ENCODE data around the gene HDAC6.
A peak's percentile ranks its signal among the peaks of the same experiment; 100 is the strongest.
"Not testable (repeated sequence)": the region's sequence is repeated elsewhere in the genome, so short reads cannot be mapped to it uniquely, and the experiment has no call there.

Gene HDAC6

DNA sequence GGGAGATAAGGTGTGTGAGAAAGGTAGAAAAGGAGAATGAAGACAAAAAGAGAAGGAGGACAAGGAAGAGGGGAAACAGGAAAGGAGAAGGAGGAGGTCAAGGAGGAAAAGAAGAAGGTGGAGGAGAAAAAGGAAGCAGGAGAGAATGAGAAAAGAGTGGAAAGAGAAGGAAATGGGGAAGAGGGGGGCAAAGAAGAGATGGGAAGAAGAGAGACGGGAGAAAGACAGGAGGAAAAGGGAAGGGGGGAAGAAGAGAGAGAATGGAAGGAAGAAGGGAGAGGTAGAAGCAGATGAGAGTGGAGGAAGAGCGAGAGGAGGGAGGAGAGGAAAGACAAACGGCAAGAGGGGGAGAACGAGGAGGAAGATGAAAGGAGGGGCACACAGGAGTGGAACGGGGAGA is 11.4 kb upstream of the HDAC6 start:
- DNase-seq: no peak

DNA sequence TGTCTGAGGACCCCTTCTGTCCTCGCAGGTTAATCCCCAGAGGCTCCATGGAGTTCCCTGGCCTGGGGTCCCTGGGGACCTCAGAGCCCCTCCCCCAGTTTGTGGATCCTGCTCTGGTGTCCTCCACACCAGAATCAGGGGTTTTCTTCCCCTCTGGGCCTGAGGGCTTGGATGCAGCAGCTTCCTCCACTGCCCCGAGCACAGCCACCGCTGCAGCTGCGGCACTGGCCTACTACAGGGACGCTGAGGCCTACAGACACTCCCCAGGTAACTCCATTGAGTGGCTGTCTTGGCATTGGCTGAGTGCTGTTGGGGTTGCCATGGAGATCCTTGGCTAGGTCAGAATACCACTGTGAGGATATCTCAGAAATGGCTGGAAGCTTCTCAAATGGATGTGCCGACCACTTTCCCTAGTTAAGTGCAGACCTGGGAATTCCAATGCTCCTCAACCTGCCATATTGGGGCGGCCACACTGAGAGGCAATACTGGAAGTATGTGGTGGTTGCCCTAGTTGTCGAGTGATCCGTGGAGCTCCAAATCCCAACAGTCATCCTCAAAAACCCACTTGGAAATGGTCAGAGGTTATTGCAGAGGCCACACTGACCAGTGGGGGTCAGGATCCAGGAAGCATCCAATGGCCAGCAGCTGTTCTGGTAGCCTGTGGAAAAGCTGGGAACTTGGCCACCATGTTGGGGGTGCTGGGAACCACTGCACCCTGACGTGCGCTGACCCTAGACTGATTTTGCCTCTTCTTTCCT is 10.6 kb upstream of the HDAC6 start:
- no peak for DNase-seq

DNA sequence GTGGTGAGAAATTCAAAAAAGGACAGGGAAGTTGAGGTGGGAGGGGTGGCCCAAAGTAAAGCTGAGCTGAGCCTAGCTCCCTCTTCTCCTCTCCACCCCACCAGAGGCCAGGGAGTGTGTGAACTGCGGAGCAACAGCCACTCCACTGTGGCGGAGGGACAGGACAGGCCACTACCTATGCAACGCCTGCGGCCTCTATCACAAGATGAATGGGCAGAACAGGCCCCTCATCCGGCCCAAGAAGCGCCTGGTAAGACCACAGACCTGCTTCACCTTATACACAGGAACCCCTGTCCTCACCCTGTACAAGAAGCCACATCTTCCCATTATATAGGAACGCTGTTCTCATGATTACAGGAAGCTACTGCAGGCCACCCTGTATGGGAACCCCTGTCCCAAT is 9.6 kb upstream of the HDAC6 start:
- DNase-seq: no peak

DNA sequence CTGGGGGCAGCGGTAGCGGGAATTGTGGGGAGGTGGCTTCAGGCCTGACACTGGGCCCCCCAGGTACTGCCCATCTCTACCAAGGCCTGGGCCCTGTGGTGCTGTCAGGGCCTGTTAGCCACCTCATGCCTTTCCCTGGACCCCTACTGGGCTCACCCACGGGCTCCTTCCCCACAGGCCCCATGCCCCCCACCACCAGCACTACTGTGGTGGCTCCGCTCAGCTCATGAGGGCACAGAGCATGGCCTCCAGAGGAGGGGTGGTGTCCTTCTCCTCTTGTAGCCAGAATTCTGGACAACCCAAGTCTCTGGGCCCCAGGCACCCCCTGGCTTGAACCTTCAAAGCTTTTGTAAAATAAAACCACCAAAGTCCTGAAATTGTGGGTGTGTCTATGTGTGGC is 7.9 kb upstream of the HDAC6 start:
- DNase-seq: no peak

DNA sequence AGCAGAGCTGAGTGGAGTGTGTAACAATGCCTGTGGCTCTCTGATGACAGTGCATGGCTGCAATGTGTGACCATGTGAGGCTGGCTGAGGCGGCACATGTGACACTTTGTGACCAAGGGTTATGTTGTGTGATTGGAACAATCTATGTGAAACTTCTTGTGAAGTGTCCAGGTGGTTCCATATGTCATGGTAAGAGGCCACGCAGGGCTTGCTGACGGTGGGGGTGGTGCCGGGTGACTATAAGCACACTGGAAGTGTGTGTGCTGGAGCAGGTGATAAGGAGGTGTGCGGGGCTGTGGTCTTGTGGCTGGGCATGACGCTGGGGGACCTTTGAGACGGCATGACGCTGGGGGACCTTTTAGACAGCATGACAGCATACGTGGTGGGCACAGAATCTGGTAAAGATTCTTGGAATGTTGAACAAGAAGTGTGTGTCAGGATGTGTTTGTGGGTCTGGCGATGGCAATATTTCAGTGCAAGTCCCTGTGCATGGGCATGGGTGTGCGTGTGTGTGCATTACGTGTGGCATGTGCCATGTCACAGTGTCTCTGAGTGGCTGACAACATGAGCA is 7.4 kb upstream of the HDAC6 start:
- no peak for DNase-seq

DNA sequence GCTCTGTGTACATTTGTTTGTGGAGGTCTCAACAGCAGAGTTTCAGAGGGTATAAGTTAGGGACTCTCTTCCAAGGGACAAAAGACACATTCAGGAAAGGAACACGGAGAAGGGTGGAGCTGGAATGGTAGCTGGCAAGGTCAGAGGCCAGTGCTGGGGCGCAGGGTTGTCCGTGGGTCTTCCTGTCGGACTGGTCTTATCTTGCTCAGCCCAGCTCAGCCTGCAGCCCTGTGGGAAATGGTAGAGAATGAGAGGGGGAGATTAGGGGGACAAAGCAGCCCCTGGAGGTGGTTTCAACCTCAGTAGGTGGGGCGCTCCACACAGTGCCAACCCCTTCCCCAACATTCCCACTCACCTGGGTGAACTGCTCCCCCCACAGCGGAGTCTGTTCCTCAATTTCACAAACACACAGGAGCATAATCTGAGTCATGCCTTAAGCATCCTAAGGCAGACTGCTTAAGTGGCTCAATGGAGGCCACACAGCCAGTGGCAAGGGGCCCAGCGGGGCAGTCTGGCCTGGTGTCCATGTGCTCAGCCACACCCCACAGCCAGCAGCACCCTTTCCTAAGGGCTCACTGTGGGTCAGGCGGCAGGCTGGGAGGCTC is 6.9 kb upstream of the HDAC6 start:
- DNase-seq: peak; percentile 9

DNA sequence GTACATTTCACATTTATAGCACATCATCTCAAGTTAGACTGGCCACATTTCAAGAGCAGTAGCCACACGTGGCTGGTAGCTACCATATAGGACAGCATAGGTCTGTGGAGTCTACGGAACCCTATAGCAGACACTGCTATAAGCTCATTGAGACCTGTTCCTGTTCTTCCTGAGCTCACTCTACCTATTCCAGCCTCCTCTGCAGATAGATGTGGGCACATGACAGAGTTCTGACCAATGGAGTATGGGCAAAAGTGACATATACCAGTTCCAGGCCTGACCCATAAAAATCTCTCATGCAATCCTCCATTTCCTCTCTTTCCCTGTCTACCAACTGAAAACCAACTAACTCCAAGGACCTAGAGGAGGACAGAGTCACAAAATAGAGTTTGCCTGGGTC is 3.5 kb upstream of the HDAC6 start:
- DNase-seq: no peak

DNA sequence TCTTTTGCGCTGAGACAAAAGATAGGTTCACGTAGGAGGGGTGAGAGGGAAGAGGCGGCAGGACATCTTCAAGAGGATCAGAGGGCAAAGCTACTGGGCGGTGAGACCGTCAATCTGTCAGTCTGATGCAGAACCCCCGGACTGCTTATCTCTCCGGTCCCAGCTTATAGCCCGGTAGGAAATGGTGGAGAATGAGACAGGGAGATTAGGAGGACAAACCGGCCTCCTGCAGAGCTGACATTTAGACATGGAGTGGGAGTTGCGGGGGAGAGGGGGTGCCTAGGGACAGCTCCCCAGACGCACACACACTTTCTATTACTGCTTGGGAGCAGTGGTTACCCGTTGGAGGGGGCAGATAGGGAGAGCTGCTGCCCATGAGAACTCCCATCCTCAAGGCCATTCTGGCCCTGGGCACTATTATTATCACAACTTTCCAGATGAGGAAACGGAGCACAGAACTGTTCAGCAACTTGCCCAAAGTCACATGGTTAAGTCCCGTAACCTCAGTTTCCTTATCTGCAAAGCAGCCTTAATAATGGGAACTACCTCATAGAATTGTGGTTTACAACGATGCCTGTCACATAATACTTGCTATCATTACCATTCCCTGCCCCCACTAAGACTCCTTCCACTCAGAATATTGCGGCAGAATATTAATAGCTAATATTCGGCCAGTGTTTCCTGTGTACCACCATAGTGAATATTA is 1.1 kb upstream of the HDAC6 start:
- DNase-seq: no peak

DNA sequence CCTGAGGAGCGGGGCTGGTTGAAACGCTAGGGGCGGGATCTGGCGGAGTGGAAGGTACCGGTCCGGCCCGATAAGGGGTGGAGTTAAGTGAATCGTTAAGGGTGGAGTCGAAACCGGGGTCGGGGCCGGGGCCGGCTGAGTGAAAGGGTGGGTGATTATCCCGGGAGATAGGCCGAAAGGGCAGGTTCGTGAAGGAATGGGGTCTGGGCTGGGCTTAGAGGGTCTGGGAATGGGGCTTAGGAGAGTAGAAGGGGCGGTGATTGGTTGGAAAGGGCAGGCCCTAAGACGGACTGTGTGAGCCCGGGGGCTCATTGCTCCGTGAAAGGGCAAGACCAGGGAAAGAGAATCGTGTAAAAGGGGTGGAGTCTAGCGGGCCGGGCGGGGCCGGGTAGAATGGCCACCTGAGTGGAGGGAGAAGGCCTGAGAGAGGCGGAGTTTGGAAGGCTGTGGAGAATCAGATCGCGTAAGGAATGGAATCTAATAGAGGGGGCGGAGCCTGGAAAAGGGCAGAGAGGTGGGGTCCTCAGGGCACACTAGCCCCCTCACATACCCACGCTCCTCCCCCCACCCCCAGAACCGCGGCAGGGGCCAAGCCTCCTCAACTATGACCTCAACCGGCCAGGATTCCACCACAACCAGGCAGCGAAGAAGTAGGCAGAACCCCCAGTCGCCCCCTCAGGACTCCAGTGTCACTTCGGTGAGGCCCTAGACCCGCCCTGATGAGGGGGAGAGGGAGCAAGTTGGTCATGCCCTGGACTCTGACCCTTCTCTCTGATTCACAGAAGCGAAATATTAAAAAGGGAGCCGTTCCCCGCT is 430 bp downstream of the HDAC6 start:
- peak; percentile 76 for DNase-seq

DNA sequence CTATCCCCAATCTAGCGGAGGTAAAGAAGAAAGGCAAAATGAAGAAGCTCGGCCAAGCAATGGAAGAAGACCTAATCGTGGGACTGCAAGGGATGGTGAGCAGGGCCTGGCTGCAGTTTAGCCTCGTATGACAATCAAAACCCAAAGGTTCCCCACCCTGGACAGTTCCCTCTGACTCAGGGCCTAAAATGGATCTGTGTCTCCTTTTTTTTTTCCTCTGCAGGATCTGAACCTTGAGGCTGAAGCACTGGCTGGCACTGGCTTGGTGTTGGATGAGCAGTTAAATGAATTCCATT is 986 bp downstream of the HDAC6 start:
- DNase-seq: no peak

DNA sequence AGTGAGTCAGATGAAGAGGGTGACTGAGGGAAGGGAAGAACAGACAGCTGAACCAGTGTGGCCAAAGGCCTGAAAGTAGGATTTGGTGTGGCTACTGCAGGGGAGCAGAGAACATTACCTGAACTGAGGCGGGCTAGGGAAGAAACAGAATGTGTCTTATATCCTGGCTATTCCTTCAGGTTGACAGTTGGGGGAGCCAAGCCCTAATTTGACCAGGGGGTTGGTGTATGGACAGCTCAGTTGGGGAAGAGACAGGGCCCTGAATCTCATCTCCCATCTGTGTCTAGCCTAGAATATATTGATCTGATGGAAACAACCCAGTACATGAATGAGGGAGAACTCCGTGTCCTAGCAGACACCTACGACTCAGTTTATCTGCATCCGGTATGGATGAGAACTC is 4.2 kb downstream of the HDAC6 start:
- DNase-seq: no peak

DNA sequence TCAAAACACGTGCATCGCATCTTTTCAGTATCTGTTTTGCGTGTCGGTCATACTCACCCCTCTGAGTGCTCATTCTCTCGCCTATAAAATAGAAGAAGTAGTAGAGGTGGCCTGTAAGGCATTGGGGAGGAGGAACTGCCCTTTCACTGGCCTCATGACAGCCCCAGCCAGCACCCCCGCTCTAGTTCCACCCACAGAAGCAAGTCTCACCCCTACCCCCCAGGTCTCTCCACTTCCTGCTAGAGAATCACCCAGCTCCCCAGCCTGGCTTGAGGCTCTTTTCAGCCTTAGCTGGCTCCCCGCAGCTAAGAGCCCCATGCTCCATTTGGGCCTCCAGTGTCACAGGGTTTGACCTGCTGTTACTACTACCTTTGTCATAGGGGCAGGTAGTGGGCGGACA is 11.8 kb downstream of the HDAC6 start:
- no peak for DNase-seq

DNA sequence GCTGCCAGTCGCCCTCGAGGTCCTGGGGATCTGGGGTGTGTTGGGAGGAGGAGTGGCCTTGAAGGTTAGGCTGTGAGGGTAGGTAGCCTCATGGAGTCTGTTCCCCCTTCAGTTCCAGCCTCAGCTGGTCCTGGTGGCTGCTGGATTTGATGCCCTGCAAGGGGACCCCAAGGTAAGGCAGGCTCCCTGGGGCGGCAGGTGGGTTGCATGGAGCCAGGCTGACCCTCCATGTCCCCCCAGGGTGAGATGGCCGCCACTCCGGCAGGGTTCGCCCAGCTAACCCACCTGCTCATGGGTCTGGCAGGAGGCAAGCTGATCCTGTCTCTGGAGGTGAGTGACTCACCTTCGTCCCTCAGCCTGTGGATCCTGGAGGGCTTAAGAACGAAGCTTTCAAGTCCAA is 12.9 kb downstream of the HDAC6 start:
- DNase-seq: no peak

DNA sequence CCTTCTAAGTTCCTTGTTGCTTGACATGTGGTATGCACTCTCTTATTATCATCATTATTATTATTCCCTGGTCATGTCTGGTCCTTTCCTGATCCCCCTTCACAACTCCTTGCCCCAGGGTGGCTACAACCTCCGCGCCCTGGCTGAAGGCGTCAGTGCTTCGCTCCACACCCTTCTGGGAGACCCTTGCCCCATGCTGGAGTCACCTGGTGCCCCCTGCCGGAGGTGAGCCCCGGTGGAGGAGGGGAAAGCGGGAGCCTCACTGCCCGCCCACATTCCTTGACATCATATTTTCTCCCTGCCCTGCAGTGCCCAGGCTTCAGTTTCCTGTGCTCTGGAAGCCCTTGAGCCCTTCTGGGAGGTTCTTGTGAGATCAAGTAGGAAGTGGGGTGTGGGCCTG is 13.4 kb downstream of the HDAC6 start:
- DNase-seq: no peak

DNA sequence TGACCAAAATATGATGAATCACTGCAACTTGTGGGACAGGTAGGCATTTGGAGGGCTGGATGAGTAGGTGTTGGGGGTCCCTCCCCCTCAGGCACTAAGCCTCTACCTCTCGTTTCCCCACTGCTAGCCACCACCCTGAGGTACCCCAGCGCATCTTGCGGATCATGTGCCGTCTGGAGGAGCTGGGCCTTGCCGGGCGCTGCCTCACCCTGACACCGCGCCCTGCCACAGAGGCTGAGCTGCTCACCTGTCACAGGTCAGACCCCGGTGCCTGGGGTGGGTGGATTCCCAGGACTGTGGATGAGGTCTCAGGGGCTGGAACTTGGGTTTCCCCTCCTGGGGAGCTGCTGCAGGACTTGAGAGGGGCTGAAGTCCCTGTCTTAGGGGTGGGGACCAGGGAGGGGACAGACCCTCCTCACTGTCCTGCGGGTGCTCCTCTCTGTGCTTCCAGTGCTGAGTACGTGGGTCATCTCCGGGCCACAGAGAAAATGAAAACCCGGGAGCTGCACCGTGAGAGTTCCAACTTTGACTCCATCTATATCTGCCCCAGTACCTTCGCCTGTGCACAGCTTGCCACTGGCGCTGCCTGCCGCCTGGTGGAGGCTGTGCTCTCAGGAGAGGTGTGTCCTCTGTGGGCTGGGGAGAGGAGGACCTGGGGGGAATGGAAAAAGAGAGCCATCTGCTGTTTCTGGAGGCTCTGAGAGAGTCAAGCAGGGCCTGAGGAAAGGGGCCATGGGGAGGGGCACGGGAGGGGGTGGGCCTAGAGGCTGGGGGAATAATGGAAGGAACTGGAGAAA is 14.3 kb downstream of the HDAC6 start:
- no peak for DNase-seq

DNA sequence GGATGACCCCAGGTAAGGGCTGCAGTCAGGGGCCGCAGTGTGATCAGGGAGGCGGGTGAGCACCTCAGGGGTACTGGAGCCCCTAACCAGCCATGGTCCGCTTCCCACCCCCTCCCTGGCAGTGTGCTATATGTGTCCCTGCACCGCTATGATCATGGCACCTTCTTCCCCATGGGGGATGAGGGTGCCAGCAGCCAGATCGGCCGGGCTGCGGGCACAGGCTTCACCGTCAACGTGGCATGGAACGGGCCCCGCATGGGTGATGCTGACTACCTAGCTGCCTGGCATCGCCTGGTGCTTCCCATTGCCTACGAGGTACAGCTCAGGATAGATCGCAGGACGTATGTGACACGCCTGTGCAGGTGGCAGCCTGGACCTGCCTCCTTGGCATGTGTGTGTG is 16.2 kb downstream of the HDAC6 start:
- no peak for DNase-seq

DNA sequence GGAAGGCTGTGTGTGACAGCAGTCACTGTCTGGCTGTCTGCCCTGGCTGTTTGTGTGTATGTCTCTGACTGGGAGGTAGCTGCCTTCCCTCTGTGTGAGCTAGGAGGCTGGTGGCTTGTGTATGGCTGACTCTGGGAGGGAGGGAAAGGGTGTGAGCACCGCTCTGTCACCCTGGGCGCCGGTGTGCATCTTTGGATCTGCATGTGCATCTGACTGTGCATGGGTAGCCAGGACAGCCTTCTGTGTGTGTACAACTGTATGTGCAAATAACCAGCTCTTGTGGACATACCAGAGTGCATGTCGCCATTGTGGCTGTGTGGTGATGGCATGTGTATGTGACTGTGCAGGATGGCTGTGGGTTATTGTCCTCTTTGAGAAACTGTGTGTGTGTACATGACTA is 17.0 kb downstream of the HDAC6 start:
- DNase-seq: no peak

DNA sequence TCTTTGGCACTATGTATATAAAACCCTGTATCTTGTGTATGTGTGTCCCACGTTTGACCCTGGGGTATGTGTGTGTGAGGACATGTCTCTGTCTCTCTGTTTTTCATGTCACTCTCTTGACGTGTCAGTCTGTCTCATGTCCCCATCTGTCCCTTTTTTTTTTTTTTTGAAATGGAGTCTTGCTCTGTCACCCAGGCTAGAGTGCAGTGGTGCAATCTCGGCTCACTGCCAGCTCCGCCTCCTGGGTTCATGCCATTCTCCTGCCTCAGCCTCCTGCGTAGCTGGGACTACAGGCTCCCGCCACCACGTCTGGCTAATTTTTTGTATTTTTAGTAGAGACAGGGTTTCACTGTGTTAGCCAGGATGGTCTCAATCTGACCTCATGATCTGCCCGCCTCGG is 17.5 kb downstream of the HDAC6 start:
- DNase-seq: not testable (repeated sequence)

DNA sequence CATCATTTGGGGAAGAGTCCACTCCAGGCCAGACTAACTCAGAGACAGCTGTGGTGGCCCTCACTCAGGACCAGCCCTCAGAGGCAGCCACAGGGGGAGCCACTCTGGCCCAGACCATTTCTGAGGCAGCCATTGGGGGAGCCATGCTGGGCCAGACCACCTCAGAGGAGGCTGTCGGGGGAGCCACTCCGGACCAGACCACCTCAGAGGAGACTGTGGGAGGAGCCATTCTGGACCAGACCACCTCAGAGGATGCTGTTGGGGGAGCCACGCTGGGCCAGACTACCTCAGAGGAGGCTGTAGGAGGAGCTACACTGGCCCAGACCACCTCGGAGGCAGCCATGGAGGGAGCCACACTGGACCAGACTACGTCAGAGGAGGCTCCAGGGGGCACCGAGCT is 21.2 kb downstream of the HDAC6 start:
- no peak for DNase-seq

DNA sequence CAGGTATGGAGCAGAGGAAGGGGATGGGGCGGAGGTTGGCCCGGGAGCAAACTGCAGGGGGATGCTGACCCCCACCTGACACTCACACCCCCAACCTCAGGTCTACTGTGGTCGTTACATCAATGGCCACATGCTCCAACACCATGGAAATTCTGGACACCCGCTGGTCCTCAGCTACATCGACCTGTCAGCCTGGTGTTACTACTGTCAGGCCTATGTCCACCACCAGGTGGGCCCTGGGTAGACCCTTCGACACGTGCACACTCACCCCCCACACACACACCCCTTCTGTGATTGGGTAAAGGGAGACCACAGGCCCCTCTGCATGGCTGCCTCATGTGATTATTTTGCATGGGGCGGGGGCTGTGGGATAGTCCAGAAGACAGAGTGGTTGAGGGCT is 22.2 kb downstream of the HDAC6 start:
- no peak for DNase-seq

DNA sequence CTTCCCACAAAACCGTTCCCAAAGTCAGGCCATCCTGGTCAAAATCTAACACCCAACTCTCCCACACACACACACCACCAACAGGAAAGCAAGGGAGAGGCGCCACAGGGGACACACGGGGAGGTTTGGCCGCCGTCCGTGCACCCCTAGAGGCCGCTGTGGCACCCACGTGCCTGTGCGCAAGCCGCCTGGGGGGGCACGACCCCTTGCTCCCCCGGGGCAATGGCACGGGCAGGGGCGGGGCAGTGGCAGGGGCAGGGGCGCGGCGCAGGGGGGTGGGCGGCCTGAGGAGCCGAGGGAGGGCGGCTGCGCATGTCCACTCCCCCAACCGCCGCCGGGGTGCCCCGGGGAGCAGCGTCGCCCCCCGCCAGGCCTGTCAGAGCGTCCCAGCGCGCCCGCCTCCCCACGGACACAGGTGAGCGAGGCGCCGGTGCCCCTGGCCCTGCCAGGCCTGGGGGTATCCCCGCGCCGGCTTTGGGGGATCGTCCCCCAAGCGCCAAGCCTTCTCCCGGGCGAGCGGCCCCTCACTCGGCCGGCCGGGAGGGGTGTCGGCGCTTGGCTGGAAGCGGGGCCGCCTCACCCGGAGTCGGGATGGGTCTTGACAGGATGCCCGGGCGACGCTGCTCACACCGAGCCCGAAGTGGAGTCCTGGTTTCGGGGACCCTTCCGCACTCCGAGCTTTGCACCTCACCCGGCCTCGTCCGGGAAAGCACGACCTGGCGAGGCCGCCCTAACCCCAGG is 24.4 kb downstream of the HDAC6 start, which contains the start of gene ERAS:
Gene ERAS (plus strand): TSS at position 379 of the 741 bp plus-strand sequence. CDS start 2,611 bp downstream, outside the sequence.
- DNase-seq: no peak
